Activated CD8-positive, alpha-beta memory T cell treated with anti-CD3 and anti-CD28 coated beads, Interleukin-2, amount 50 U/mL, for 48 hours (primary cell): ENCODE results near the gene TRAF3.
"Not testable (repeated sequence)": the region's sequence is repeated elsewhere in the genome, so short reads cannot be mapped to it uniquely, and the experiment has no call there.

Source experiments
- DNase-seq: peaks from one replicate; pipeline ENCODE4 v3.0.0-alpha.2; 2020

Gene TRAF3

DNA sequence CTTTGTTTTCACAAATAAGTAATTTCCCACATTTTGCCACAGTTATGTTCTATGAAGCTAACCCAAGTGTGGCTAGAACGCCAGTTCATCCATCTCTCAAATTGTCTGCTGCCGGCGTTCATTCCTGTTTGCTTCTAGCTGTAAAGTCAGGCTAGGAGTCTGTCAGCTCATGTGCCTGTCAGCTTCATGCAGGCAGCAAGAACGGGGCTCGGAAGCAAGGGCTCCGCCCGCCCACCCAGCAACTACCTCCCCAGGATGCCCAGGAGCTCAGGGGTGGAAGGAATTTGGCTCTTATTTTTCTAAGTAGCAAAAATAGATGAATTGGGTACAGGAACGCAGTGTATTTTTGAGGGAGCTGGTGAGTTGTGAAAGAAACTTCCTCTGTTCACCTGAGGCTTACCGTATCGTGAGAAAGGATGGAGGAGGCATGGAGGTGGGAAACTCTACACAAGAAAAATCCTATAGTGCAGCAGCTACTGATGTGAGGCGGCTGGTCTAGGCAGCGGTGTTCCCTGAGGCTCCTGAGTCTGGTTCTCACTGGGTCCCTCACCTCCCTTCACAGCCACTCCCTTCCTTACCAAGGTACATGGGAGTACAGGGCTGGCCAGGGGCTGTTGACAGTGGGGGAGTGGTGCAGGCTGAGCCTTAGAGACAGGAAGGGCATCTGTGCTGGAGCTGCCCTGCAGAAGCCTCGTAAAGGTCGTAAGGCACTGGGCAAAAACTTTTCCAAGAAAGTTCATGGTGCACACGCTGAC is 90.8 kb downstream of the TRAF3 start:
- DNase-seq: no peak

GRCh38 chr14:102868956-102869547 is 91.8 kb downstream of the TRAF3 start:
- no peak for DNase-seq

DNA sequence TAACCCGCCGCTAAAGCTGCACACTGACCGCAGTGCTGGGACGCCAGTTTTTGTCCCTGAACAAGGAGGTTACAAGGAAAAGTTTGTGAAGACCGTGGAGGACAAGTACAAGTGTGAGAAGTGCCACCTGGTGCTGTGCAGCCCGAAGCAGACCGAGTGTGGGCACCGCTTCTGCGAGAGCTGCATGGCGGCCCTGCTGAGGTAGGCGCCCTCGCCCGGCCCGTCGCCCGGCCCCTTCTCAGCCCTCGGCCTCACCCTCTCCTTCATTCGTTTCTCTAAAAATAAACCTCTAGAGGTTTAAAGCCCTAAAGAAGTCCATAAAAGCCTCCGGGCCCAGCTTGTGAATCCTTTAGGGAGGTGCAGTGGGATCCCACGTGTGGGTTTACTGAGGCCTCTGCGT is 93.0 kb downstream of the TRAF3 start:
- no peak for DNase-seq

- DNase-seq: no peak
Measured at GRCh38 chr14:102870994-102871831, 94.0 kb downstream of the TRAF3 start.

- no peak for DNase-seq
Measured at GRCh38 chr14:102872020-102872419, 94.8 kb downstream of the TRAF3 start.

DNA sequence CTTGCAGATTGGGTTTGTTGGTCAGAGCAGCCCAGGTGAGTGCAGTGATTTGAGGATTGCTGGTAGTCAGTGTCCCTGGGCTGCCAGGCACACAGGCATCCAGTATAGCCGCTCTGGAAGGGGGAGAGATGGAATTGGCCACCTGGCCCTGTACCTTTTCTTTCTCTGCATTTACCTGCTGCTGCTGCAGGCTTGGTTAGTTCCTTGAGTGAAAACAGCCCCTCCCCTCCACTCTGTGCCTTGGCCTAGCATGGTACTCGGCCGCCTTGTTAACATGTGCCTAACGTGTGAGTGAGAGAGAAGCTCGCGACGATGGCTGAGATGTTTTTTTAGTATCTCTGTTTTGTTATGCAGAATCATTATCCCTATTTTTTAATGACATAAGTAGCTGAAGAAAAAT is 95.9 kb downstream of the TRAF3 start:
- DNase-seq: no peak

DNA sequence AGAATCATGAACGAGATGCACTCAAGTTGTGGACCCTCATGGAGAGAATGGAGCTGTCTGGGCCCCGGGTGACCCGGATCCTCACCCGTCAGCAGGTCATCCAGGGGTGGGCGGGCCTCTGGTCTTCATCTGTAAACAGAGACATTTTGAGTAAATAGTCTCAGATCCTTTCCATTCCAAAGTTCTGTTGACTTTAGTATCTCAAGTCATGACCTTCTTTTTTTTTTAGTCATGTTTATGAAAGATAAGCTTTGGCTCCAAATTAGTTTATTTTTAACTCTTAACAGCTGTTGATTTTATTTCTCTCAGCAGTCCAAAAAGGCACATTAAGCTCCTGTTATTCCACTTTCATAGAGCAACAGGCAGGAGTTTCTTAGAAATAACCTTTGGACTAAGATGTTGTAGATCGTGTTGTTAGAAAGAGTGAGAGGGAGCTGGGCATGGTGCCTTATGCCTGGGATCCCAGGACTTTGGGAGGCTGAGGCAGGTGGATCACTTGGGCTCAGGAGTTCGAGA is 96.4 kb downstream of the TRAF3 start:
- no peak for DNase-seq

DNA sequence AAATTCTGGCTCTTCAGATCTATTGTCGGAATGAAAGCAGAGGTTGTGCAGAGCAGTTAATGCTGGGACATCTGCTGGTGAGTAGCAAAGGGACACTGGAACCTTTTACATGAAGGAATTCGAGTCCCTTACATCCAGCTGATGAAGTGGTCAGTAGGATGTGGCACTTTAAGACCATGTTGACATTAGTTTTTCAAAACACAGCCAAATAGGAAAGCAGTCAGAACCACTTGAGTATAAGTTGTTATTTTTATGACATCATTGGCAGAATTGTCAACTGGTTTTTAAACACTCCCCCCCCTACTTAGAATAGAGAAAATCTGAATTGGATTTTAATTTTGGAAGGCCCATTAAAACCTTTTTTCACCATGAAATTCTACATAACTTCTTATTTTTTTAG is 98.4 kb downstream of the TRAF3 start:
- DNase-seq: no peak

DNA sequence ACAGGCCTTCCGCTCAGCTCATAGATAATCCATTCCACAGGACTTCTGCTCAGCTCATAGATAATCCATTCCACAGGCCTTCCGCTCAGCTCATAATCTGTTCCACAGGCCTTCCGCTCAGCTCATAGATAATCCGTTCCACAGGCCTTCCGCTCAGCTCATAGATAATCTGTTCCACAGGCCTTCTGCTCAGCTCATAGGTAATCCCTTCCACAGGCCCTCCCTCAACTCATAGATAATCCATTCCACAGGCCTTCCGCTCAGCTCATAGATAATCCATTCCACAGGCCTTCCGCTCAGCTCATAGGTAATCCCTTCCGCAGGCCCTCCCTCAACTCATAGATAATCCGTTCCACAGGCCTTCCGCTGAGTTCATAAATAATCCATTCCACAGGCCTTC is 100.3 kb downstream of the TRAF3 start:
- not testable (repeated sequence) for DNase-seq

DNA sequence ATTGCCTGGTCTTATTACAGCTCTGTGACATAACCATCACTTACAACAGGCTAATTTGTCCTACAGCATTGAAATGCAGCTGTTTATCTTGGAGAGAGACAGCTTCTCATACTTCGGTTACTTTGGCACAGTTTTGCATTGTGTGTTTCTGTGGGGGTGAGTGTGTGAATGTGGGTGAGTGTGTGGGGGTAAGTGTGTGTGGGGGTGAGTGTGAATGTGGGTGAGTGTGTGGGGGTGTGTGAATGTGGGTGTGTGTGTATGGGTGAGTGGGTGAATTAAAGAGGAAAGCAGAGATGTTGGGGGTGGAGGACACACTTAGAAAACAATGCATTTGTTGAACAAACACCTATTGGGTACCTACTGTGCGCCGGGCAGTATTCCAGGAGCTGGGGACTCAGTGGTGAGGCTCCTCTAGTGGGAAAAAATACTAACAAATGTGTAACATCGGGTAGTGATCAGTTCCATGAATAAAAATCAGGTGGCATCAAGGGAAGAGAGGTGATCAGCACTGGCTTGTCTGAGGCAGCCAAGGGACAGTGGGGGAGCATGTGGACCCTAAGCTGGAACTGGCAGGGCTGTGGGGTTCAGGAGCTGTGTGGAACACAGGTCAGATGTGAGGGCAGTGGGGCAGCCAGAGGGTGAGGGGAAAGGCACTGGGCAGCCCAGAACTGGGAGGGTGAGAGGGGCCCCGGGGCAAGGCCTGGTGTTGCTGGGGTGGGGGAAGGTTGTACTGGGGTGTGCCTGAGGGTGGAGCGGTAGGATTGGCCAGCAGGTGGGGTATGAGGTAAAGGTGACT is 101.1 kb downstream of the TRAF3 start:
- no peak for DNase-seq

- DNase-seq: no peak
Measured at GRCh38 chr14:102878970-102879460, 101.8 kb downstream of the TRAF3 start.

DNA sequence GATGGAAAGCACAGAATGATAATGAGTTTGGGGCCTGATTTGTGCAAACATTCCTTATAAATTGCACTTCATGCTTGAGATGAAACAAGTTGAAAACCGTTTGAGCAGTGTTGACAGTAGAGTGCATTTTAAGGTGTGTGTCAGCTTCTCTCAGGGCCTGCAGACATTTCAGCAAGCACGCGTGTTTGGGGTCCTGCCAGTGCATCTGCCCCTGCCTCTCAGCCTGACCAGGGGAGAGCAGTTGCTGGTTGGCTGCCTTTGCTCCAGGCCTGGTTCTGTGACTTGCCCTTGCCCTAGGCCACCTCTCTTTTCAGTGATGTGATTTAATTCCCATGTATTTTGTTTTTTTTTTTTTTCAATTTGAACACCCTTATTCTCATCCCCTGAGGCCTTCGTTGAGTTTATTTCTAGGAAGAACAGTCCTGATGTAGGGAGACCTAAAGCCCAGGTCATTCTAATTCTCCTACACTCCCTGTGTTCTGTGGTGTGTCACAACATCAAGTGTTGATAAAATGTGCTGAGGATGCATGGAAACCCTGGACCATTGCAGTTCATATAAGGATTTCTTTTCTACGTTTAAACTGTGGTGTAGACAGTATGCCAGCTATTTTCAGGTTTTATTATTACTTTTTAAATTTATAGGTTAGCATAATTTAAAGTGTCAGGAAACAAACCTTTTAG is 105.1 kb downstream of the TRAF3 start:
- no peak for DNase-seq

GRCh38 chr14:102883089-102883541 is 105.9 kb downstream of the TRAF3 start:
- no peak for DNase-seq

DNA sequence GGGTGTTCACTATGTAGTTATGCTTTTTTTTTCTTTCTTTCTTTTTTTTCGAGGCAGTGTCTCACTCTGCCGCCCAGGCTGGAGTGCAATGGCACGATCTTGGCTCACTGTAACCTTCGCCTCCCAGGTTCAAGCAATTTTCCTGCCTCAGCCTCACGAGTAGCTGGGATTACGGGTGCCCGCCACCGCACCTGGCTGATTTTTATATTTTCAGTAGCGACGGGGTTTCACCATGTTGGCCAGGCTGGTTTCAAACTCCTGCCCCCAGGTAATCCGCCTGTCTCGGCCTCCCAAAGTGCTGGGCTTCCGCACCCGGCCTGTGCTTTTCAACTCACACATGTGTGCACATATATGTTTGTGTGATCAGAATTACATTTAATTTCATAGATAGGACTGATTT is 106.3 kb downstream of the TRAF3 start:
- DNase-seq: no peak

- no peak for DNase-seq
Measured at GRCh38 chr14:102885737-102886447, 108.6 kb downstream of the TRAF3 start.

DNA sequence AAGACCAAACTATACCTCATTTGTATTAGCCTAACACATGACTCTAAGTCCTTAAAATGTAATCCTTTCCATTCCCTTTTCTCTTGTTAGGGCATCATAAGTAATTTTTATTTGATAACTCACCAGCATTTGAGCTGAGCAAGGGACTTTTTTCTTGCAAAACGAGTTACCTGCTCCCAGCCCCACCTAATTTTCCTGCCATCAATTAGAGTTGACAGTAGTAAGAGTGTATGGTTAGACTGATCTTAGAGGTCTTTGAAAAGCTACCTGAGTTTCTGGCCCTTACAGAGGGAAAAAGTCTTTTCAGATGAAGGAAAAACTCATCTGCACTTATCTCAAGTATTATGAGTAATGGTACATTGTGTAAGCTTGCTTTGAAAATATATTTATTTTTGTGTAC is 111.5 kb downstream of the TRAF3 start:
- DNase-seq: no peak

GRCh38 chr14:102889615-102890014 is 112.4 kb downstream of the TRAF3 start:
- DNase-seq: no peak

- DNase-seq: no peak
Measured at GRCh38 chr14:102891111-102891510, 113.9 kb downstream of the TRAF3 start.

DNA sequence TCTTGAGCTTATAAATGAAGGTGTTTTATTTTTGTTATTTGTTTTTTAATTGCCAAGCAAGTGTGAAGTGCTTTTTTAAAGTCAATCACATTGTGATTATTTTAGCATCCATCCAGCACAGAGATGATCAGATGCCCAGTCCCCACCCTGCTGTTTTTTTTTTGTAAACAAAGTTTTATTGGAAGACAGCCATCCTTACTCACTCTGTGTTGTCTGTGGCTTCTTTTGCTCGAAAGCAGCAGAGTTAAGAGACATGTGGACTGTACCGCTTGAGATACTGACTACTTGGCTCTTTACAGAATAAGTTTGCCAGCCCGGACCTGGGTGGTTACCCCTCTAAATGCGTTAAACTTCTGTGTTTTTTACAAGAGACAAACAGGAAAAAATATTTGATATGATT is 114.3 kb downstream of the TRAF3 start:
- no peak for DNase-seq

DNA sequence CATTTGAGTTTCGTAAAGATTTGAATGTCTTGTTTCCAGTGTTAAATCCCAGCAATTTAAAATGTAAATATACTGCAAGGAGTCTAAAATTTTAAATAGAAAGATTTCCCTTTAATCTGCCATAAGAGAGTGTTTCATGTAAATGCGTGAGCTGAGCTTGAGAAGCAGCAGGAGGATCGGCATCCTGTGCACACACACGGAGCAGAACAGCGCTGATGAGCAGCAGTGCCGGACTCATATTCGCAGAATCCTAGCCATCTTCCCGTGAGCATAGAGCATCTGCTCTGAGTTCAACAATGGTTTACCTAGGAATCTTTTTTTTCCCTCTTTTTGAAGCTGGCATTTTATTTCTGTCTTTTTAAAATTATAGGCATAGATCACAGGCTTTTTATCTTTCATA is 115.4 kb downstream of the TRAF3 start:
- DNase-seq: no peak

GRCh38 chr14:102893452-102893851 is 116.2 kb downstream of the TRAF3 start:
- DNase-seq: no peak
